K562 (cell line): ENCODE data around the gene CREB3L2. TPM values are rescaled to one million over a fixed set of nuclear protein-coding genes. Genes with fewer than 3 reads are reported as not detected.
A peak's percentile ranks its signal among the peaks of the same experiment; 100 is the strongest.

ENCODE experiments used
- CREM ChIP-seq: IDR thresholded peaks from 2 replicates; pipeline ENCODE4 v1.6.1; 2014; ENCODE audit warnings: antibody characterized with exemption, low read depth
- DDX20 ChIP-seq: fragments of 450-650 bp; IDR thresholded peaks from 2 replicates; pipeline ENCODE4 v1.6.1; 2016; ENCODE audit warnings: missing genetic modification characterization, low read depth, mild to moderate bottlenecking, missing compliant biosample characterization, moderate library complexity
- HNRNPLL ChIP-seq: fragments of 200-400 bp; formaldehyde crosslinking; IDR thresholded peaks from 2 replicates; pipeline ENCODE4 v1.6.1; 2017; ENCODE audit warnings: low read length, low read depth, mild to moderate bottlenecking; ENCODE audit not compliant: poor library complexity, severe bottlenecking
- MECOM ChIP-seq: fragments of 250-450 bp; sonication (Bioruptor Pico); IDR thresholded peaks from 2 replicates; pipeline ENCODE4 v1.8.0; 2022; ENCODE audit warnings: inconsistent platforms
- MYBL2 ChIP-seq, 2 experiments: fragments of 450-650 bp in 1 of 2; sonication (generic) in 1 of 2; formaldehyde crosslinking in 1 of 2; IDR thresholded peaks; 2 replicates each; pipeline versions ENCODE4 v1.6.1 to v1.8.1; 2017 to 2022; ENCODE audit warnings: borderline replicate concordance in 1 of 2, inconsistent platforms in 1 of 2, low read depth in 1 of 2, mild to moderate bottlenecking in 1 of 2, missing genetic modification reagents in 1 of 2, moderate library complexity in 1 of 2
- NFIC ChIP-seq: fragments of 450-650 bp; IDR thresholded peaks from 2 replicates; pipeline ENCODE4 v1.6.1; 2017; ENCODE audit warnings: mild to moderate bottlenecking, inconsistent platforms
- NRF1 ChIP-seq, 2 experiments: fragments of 450-650 bp; IDR thresholded peaks in 1 of 2; conservative IDR thresholded peaks in 1 of 2; 2 replicates each; pipeline ENCODE4 v1.6.1; 2014; ENCODE audit warnings: mild to moderate bottlenecking in 2 of 2
- PHF21A ChIP-seq: fragments of 450-650 bp; IDR thresholded peaks from 2 replicates; pipeline ENCODE4 v1.6.1; 2017; ENCODE audit warnings: low read depth, borderline replicate concordance
- RBM25 ChIP-seq: fragments of 200-400 bp; formaldehyde crosslinking; IDR thresholded peaks from 2 replicates; pipeline ENCODE4 v1.6.1; 2018; ENCODE audit warnings: low read length, low read depth, moderate library complexity; ENCODE audit not compliant: severe bottlenecking
- SMAD4 ChIP-seq: fragments of 250-450 bp; sonication (Bioruptor Pico); conservative IDR thresholded peaks from 2 replicates; pipeline ENCODE4 v1.8.0; 2021; ENCODE audit warnings: inconsistent platforms, mild to moderate bottlenecking, moderate library complexity
- SMARCA5 ChIP-seq: fragments of 450-650 bp; IDR thresholded peaks from 2 replicates; pipeline ENCODE4 v1.6.1; 2016
- SP1 ChIP-seq: sonication (generic); formaldehyde crosslinking; IDR thresholded peaks from 2 replicates; pipeline ENCODE4 v1.8.1; 2022; ENCODE audit warnings: mild to moderate bottlenecking, missing genetic modification reagents
- YY1 ChIP-seq, 3 experiments: IDR thresholded peaks; 2 replicates each; pipeline ENCODE4 v1.6.1; 2011; ENCODE audit warnings: low read length in 2 of 3, mild to moderate bottlenecking in 2 of 3, moderate library complexity in 2 of 3, borderline replicate concordance in 1 of 3, control low read depth in 1 of 3, low read depth in 1 of 3; ENCODE audit not compliant: insufficient read depth in 3 of 3, insufficient replicate concordance in 2 of 3, control insufficient read depth in 1 of 3, insufficient read length in 1 of 3; ENCODE audit errors: extremely low read depth in 1 of 3
- ZNF282 ChIP-seq: sonication (generic); formaldehyde crosslinking; IDR thresholded peaks from 2 replicates; pipeline ENCODE4 v1.8.1; 2023; ENCODE audit warnings: missing genetic modification reagents
- ZNF408 ChIP-seq: fragments of 250-450 bp; sonication (Bioruptor Pico); IDR thresholded peaks from 2 replicates; pipeline ENCODE4 v1.4.0; 2020; ENCODE audit warnings: low read depth, mild to moderate bottlenecking, moderate library complexity
- ZNF707 ChIP-seq: fragments of 250-450 bp; sonication (Bioruptor Pico); conservative IDR thresholded peaks from 2 replicates; pipeline ENCODE4 v1.8.0; 2022; ENCODE audit warnings: inconsistent platforms, mild to moderate bottlenecking, moderate library complexity
- ZNF766 ChIP-seq: fragments of 200-800 bp; sonication (Bioruptor generic); conservative IDR thresholded peaks from 2 replicates; pipeline ENCODE4 v1.6.1; 2016; ENCODE audit warnings: missing genetic modification characterization, missing compliant biosample characterization
- polyA plus RNA-seq, 8 experiments: library from polyadenylated mRNA; depleted of rRNA in 4 of 8; stranded (reverse) in 5 of 8; unstranded in 3 of 8; fragments of >200 nt; fragmentation: Nextera tagmentation in 2 of 8; fragmentation: Illumina TruSeq in 1 of 8; extraction: Ambion mirVana in 2 of 8; extraction: Trizol in 1 of 8; gene quantifications; 2 replicates each; pipeline versions ENCODE4 v1.2.1 to v1.2.3, GENCODE V29; 2011 to 2014; ENCODE audit warnings: inconsistent platforms in 1 of 8, missing spikeins in 1 of 8
- total RNA-seq, 7 experiments: library from RNA; depleted of rRNA in 6 of 7; stranded (reverse); fragments of >200 nt in 6 of 7; fragmentation: Illumina TruSeq in 2 of 7; extraction: Trizol in 2 of 7; gene quantifications; 2 replicates each; pipeline versions ENCODE4 v1.2.1 to v1.2.3, GENCODE V29; 2011 to 2021; ENCODE audit warnings: low replicate concordance in 1 of 7
- TF ChIP-seq, protein P1 (sequence below): sonication (generic); formaldehyde crosslinking; IDR thresholded peaks from 2 replicates; pipeline ENCODE4 v1.8.1; 2023; ENCODE audit warnings: mild to moderate bottlenecking, missing genetic modification reagents
- TF ChIP-seq, protein P2 (sequence below): fragments of 200-800 bp; sonication (Bioruptor generic); IDR thresholded peaks from 2 replicates; pipeline ENCODE4 v1.6.1; 2017; ENCODE audit warnings: missing genetic modification characterization, missing compliant biosample characterization
- TF ChIP-seq, protein P3 (sequence below): fragments of 450-650 bp; formaldehyde crosslinking; conservative IDR thresholded peaks from 2 replicates; pipeline ENCODE4 v1.4.0; 2022; ENCODE audit warnings: mild to moderate bottlenecking, missing genetic modification characterization

The CREB3L2 gene
- total and polyA plus RNA-seq, 9 of the 15 experiments (the other 6 are each of a cell fraction or from before 2014, with no cell fraction given) = 7.1 to 45.6 (median 15.8) TPM

DNA sequence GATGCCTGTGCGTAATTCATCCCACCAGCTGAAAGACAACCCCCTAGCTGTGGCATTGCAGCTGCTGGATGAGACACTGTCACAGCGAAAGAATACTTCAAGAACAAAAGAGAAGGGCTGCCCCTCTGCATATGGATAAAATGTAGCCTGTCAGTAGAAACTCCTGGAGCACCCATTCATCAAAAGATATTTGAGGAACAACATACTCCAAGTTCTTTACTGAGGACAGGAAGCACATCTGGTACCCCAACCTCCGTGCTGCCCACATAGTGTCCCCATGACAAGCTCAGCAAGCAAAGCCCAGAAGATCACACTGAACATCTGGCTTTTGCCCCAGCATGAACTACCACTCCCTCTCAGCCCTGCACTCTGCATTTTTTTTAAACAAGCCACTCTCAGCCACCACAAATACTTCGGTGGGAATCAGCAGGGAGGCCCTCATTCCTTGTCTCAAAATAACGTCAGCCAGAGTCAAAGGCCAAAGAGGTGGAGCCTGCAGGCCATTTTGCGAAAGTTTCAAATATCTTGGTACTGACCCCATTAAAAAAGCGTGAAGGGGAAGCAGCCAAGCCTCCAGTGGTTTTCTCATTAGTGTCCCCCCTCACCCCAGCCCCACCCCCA is 1.7 kb downstream of the CREB3L2 start (continued):
- TF ChIP-seq, protein P1, sequence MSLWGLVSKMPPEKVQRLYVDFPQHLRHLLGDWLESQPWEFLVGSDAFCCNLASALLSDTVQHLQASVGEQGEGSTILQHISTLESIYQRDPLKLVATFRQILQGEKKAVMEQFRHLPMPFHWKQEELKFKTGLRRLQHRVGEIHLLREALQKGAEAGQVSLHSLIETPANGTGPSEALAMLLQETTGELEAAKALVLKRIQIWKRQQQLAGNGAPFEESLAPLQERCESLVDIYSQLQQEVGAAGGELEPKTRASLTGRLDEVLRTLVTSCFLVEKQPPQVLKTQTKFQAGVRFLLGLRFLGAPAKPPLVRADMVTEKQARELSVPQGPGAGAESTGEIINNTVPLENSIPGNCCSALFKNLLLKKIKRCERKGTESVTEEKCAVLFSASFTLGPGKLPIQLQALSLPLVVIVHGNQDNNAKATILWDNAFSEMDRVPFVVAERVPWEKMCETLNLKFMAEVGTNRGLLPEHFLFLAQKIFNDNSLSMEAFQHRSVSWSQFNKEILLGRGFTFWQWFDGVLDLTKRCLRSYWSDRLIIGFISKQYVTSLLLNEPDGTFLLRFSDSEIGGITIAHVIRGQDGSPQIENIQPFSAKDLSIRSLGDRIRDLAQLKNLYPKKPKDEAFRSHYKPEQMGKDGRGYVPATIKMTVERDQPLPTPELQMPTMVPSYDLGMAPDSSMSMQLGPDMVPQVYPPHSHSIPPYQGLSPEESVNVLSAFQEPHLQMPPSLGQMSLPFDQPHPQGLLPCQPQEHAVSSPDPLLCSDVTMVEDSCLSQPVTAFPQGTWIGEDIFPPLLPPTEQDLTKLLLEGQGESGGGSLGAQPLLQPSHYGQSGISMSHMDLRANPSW (CRISPR knock-in tag) = no peak
- TF ChIP-seq YY1 (IDR thresholded peaks at IDR 0.05; ENCODE audit: borderline replicate concordance in 1 of 3, control insufficient read depth in 1 of 3, extremely low read depth in 1 of 3, insufficient read depth in 3 of 3, insufficient read length in 1 of 3, insufficient replicate concordance in 2 of 3, low read depth in 1 of 3, low read length in 2 of 3) = peak; percentile 18 to 93 (median 66)
- TF ChIP-seq SMAD4 (CRISPR knock-in tag) = 0 out of 2 replicates have a peak, but pooled peaks have one; percentile 28
- no peak for TF ChIP-seq PHF21A
- no peak for TF ChIP-seq DDX20 (tag)
- TF ChIP-seq, protein P2, sequence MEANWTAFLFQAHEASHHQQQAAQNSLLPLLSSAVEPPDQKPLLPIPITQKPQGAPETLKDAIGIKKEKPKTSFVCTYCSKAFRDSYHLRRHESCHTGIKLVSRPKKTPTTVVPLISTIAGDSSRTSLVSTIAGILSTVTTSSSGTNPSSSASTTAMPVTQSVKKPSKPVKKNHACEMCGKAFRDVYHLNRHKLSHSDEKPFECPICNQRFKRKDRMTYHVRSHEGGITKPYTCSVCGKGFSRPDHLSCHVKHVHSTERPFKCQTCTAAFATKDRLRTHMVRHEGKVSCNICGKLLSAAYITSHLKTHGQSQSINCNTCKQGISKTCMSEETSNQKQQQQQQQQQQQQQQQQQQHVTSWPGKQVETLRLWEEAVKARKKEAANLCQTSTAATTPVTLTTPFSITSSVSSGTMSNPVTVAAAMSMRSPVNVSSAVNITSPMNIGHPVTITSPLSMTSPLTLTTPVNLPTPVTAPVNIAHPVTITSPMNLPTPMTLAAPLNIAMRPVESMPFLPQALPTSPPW (CRISPR knock-in tag) = no peak; the same call in 1 of the 2 replicates
- TF ChIP-seq ZNF408 = no peak
- no peak for TF ChIP-seq MYBL2 (IDR thresholded peaks at IDR 0.05; ENCODE audit: low read depth)
- TF ChIP-seq MYBL2 (CRISPR knock-in tag; IDR thresholded peaks at IDR 0.05; ENCODE audit: borderline replicate concordance) = no peak
- TF ChIP-seq SP1 (CRISPR knock-in tag) = peak; percentile 57
- TF ChIP-seq HNRNPLL = no peak
- TF ChIP-seq CREM = peak; percentile 79
- TF ChIP-seq ZNF707 = no peak
- TF ChIP-seq ZNF282 (CRISPR knock-in tag) = no peak
- no peak for TF ChIP-seq SMARCA5
- no peak for TF ChIP-seq RBM25
- TF ChIP-seq ZNF766 (CRISPR knock-in tag) = 0 out of 2 replicates have a peak, but pooled peaks have one; percentile 4
- TF ChIP-seq NRF1 (conservative IDR thresholded peaks at IDR 0.05 in 1 of 2, IDR thresholded peaks at IDR 0.05 in 1 of 2) = no peak
- 0 out of 2 replicates have a peak, but pooled peaks have one; percentile 39 for TF ChIP-seq MECOM
- peak; percentile 21; the same call in 1 of the 2 replicates for TF ChIP-seq NFIC
- TF ChIP-seq, protein P3, sequence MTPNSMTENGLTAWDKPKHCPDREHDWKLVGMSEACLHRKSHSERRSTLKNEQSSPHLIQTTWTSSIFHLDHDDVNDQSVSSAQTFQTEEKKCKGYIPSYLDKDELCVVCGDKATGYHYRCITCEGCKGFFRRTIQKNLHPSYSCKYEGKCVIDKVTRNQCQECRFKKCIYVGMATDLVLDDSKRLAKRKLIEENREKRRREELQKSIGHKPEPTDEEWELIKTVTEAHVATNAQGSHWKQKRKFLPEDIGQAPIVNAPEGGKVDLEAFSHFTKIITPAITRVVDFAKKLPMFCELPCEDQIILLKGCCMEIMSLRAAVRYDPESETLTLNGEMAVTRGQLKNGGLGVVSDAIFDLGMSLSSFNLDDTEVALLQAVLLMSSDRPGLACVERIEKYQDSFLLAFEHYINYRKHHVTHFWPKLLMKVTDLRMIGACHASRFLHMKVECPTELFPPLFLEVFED (CRISPR knock-in tag) = no peak
